Colonic mucosa (tissue), 4 donors: Measurements from ENCODE around the gene IGF2BP2. TPM values are rescaled to one million over a fixed set of nuclear protein-coding genes. Genes with fewer than 3 reads are reported as not detected.
"Not testable (repeated sequence)": the region's sequence is repeated elsewhere in the genome, so short reads cannot be mapped to it uniquely, and the experiment has no call there.

ENCODE experiments used
- DNase-seq: peaks from one replicate; pipeline ENCODE4 v3.0.0-alpha.2; 2020
- H3K27ac ChIP-seq: fragments of 200-600 bp; one replicate; pipeline ENCODE4 v1.8.0; 2021
- H3K27me3 ChIP-seq: fragments of 200-600 bp; one replicate; pipeline ENCODE4 v1.8.0; 2021
- H3K36me3 ChIP-seq: fragments of 200-600 bp; one replicate; pipeline ENCODE4 v1.8.0; 2021
- H3K4me1 ChIP-seq: fragments of 200-600 bp; one replicate; pipeline ENCODE4 v1.8.0; 2021; ENCODE audit warnings: mild to moderate bottlenecking
- H3K4me3 ChIP-seq: fragments of 200-600 bp; one replicate; pipeline ENCODE4 v1.8.0; 2021
- H3K9ac ChIP-seq, 2 donors: one replicate each; pipeline ENCODE4 v1.7.0; 2013; ENCODE audit warnings: control low read depth in 2 of 2, low read depth in 2 of 2, low read length in 2 of 2
- H3K9me3 ChIP-seq: fragments of 200-600 bp; one replicate; pipeline ENCODE4 v1.8.0; 2021
- intact Hi-C: fragments of 100-400 bp; cut with DNase I; formaldehyde crosslinking; loops from one replicate; pipeline ENCODE4 v1.14.1; 2022
- total RNA-seq, 2 donors: library from RNA; stranded (reverse); fragmentation: NEBNext Ultra II Directional in 1 of 2; extraction: Animal tissue kit (Norgen Biotek cat#: 25700) in 1 of 2; gene quantifications; one replicate each; pipeline ENCODE4 v1.2.1, GENCODE V29; 2021
- TF ChIP-seq, protein P1 (sequence below): fragments of 200-600 bp; IDR thresholded peaks from one replicate; pipeline ENCODE4 v1.8.0; 2022; ENCODE audit warnings: antibody characterized with exemption, mild to moderate bottlenecking
- donor health status: healthy.
- donor health status: DM: no; HTN: no; CAD: no.
- donor health status: DM: no; HTN: no; CAD: no.

The IGF2BP2 gene
- total RNA-seq, 2 donors from 2014 or later = 48.7 to 61.2 TPM

- no peak for DNase-seq
- H3K27ac ChIP-seq = no peak overlapping the region
- H3K27me3 ChIP-seq = no peaks in the 10 kb centered on the region
- H3K9ac ChIP-seq = no peak overlapping the region
- TF ChIP-seq, protein P1, sequence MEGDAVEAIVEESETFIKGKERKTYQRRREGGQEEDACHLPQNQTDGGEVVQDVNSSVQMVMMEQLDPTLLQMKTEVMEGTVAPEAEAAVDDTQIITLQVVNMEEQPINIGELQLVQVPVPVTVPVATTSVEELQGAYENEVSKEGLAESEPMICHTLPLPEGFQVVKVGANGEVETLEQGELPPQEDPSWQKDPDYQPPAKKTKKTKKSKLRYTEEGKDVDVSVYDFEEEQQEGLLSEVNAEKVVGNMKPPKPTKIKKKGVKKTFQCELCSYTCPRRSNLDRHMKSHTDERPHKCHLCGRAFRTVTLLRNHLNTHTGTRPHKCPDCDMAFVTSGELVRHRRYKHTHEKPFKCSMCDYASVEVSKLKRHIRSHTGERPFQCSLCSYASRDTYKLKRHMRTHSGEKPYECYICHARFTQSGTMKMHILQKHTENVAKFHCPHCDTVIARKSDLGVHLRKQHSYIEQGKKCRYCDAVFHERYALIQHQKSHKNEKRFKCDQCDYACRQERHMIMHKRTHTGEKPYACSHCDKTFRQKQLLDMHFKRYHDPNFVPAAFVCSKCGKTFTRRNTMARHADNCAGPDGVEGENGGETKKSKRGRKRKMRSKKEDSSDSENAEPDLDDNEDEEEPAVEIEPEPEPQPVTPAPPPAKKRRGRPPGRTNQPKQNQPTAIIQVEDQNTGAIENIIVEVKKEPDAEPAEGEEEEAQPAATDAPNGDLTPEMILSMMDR = no peak
- H3K9me3 ChIP-seq = no peaks in the 10 kb centered on the region
- intact Hi-C loops = no loop called here
- no peaks in the 10 kb centered on the region for H3K4me1 ChIP-seq
- H3K4me3 ChIP-seq = no peak overlapping the region
- no peaks in the 10 kb centered on the region for H3K36me3 ChIP-seq
Observed at GRCh38 chr3:185788292-185788691, 36.5 kb downstream of the IGF2BP2 start.

DNA sequence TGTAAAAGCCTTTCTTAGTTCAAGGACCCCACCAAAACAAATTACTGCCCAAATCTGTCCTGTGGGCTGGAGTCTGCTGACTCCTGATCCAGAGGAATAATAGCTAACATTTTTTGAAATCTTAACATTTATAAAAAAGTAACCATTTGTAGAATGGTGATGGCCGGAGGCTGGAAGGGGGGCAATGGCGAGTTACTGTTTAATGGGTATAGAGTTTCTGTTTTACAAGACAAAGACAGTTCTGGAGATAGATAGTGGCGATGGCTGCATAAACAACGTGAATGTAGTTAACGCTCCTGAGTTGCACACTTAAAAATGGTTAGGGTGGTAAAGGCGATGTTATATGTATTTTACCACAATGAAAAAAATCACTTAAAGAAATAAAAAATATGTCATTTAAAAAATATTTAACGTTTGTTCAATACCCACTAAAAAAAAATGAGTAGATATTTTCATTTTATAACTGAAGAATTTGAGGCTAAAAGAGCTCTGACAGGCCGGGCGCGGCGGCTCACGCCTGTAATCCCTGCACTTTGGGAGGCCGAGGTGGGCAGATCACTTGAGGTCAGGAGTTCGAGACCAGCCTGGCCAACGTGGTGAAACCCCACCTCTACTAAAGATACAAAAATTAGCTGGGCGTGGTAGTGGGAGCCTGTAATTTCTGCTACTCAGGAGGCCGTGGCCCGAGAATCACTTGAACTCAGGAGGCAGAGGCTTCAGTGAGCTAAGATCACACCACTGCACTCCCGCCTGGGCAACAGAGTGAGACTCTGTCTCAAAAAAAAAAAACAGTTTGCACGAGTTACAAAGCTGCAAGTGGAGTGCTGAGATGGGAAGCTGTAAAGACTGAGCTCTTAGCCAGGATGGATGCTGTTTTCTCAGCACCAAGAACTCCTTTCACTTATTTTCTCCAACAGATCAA lies 37.6 kb downstream of the IGF2BP2 start:
- Histone ChIP-seq H3K27me3 (no peaks in the 10 kb centered on the region), H3K4me1 (no peaks in the 10 kb centered on the region), H3K9ac (no peak overlapping the region), H3K9me3 (no peaks in the 10 kb centered on the region), H3K36me3 (no peaks in the 10 kb centered on the region), H3K27ac (peak overlapping the region; percentile 1), H3K4me3 (no peak overlapping the region)
- no peak for DNase-seq
- TF ChIP-seq, protein P1 = no peak
- intact Hi-C loops = no loop called here

GRCh38 chr3:185786258-185786657 lies 38.6 kb downstream of the IGF2BP2 start:
- peak overlapping the region; percentile 1 for H3K27ac ChIP-seq
- H3K9me3 ChIP-seq, H3K4me3 ChIP-seq, H3K4me1 ChIP-seq, intact Hi-C loops, H3K27me3 ChIP-seq, H3K9ac ChIP-seq, H3K36me3 ChIP-seq: not testable (repeated sequence)
- peak; percentile 40 for DNase-seq

DNA sequence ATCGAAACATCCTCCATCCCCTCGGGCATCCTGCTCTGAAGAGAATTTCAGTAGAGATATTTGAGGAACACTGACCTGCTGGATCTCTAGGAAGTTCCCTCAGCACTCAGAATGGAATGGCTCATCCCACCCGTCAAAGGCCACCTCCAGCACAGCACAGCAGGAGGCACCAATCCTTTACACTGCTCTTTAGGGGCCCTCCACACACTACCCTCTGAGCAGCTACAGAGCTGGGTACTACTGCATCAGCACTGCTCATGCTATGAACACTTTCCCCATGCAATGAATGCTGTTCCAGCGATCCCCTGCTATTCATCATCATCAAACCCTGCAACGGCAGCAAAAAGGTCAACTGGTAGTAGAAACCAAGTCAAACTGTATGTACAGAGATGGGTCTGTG lies 40.5 kb downstream of the IGF2BP2 start:
- no peak for DNase-seq
- Histone ChIP-seq H3K4me3 (no peak overlapping the region), H3K9ac (no peak overlapping the region), H3K4me1 (no peaks in the 10 kb centered on the region), H3K36me3 (no peaks in the 10 kb centered on the region), H3K27me3 (no peaks in the 10 kb centered on the region), H3K27ac (no peak overlapping the region), H3K9me3 (no peaks in the 10 kb centered on the region)
- TF ChIP-seq, protein P1 = no peak
- intact Hi-C loops = no loop called here

- intact Hi-C loops = no loop called here
Observed at GRCh38 chr3:185781759-185782158, 43.1 kb downstream of the IGF2BP2 start.

More at GRCh38 chr3:185781759-185782158, 43.1 kb downstream of the IGF2BP2 start:
- Histone ChIP-seq H3K4me3 (no peak overlapping the region), H3K9ac (no peak overlapping the region), H3K27ac (no peak overlapping the region), H3K36me3 (no peaks in the 10 kb centered on the region), H3K9me3 (no peaks in the 10 kb centered on the region), H3K27me3 (no peaks in the 10 kb centered on the region), H3K4me1 (no peaks in the 10 kb centered on the region)
- TF ChIP-seq, protein P1 = no peak
- DNase-seq = no peak
